ENCODE data around the gene CDSN.
"Not testable (repeated sequence)": the region's sequence is repeated elsewhere in the genome, so short reads cannot be mapped to it uniquely, and the experiment has no call there.

The CDSN gene

DNA sequence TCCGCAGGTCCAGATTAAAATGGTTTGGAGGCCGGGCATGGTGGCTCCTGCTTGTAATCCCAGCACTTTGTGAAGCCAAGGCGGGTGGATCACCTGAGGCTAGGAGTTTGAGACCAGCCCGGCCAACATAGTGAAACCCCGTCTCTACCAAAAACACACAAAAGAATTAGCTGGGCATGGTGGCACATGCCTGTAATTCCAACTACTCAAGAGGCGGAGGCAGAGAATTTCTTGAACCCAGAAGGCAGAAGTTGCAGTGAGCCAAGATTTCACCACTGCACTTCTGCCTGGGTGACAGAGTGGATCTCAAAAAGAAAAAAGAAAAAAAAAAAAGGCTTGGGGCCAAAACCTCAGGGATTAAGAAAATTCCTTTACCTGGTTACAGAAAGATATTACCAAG is 38.4 kb downstream of the CDSN start:
- no peak for DNase-seq

DNA sequence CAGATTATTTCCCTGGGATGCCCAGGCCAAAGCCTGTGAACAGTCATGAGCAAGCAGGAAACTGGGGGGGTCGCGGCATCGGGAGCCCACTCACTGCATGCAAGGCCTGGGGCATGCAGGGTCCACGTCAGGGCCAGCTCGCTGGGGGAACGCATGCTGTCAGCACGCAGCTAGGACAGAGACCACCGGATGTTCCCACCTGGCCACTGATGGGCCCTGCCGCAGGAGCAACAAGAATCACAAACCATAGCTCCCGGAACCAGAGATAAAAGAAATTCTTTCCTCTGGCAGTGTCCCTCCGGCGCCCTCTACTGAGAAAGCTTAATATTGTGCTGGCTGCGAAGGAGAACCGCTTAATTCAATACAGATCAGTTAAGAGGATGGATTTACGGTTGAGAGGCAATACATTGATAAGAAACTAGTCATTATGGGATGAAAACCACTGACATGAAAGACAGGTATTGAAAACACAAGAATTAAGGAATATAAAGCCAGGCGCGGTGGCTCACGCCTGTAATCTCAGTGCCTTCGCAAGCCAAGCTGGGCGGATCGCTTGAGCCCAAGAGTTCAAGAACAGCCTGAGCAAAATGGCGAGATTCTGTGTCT is 40.5 kb downstream of the CDSN start:
- peak; percentile 59 for DNase-seq

DNA sequence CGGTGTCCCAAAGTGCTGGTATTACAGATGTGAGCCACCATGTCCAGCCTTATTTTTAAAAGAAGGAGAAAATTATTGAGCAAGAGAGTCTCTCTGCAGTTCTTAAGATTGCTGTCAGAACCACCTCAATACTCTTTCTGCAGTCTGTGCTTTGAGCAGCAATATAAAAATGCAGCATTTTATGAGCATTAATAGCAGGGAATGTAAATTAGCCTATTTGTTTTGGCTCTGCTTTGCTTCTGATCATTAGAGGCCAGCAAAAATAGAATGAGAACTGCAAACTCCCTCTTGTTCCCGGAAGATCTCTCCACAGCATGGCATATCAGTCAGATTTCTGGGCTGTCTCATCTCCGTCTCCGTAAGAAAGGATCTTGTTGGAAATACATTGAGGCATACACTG is 43.6 kb downstream of the CDSN start:
- DNase-seq = no peak

DNA sequence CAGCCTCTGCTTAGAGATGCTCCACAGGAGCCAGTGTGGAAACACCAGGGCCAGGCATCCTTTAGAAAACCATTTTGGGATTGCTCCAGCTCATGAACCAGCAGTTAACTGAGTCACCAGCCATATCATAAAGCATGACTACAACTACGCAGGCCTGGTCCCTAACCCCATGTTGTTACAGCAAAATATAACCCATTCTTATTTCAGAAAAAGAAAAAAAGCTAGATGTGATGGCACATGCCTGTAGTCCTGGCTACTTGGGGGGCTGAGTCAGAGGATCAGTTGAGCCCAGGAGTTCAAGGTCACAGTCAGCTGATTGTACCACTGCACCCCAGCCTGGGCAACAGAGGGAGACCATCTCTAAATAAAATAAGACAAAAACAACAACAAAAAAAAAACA is 44.7 kb downstream of the CDSN start:
- no peak for DNase-seq

DNA sequence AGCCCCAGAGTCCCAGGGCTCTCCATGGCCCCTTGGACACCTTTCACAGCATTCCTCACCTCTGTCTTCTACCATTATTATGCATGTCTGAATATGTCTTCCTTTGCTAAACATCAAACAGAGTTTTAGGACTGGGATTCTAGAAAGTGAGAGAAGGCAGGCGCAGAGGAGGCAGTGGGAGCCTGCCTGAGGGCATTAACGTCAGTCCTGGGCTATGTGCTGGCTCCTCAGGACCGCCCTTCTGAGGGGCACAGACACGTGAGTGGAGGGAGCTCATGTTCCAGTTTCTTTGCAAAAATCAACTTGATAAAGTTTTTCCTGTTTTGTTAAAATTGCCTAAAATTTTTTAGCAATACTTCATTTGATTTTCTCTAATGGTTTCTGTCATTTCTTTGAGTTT is 45.8 kb downstream of the CDSN start:
- no peak for DNase-seq

DNA sequence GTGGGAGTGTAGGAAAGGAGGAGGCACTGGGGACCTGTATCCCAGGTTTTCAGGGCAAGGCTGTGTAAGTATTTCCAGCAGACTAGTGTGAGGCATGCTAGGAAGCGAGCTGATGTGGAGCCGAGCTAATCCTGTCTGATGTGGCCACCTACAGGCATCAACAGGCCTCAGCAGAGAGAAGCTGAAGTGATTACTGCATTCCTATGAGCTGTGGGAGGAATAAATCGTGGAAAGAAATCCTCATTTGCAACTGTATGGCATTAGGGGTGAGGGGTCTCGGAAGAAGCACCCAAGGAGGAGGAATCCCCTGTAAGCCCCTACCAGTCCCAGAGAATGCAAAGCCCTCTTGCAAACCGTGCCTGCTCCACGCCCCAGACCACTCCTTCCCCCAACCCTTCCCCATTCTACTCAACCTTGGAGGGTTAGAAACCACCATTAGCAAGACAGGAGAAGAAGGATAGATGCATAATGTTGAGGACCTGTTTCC is 49.5 kb downstream of the CDSN start:
- no peak for DNase-seq

DNA sequence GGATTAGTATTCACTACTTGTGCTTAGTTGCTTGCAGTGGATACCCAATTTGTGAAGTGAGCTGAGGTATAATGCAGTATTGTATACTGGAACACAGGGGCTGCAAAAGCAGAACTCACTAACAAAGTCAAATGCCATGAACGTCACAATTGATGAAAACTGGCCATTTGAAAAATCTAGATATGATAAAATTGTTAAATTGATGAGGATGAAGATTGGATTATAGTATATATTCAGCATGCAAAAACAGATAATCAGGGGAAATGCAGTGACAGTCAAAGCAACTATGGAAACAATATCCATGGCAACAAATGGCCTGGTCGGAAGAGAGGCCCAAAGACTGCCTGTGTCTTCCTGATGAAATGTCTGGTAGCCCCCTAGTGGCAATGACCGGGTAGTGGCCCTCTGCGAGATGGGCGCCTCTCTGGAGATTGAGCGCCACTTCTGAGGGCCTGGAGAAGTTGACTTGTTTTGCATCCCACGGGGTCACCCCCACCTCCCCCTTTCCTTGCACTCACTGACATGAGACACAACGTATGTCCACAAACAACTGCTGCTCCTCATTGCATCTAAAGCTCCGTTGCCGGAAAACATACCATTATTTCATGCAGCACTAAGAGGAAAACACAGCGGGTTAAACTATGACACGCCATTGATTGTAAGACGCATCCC is 51.4 kb downstream of the CDSN start:
- DNase-seq = peak; percentile 57

DNA sequence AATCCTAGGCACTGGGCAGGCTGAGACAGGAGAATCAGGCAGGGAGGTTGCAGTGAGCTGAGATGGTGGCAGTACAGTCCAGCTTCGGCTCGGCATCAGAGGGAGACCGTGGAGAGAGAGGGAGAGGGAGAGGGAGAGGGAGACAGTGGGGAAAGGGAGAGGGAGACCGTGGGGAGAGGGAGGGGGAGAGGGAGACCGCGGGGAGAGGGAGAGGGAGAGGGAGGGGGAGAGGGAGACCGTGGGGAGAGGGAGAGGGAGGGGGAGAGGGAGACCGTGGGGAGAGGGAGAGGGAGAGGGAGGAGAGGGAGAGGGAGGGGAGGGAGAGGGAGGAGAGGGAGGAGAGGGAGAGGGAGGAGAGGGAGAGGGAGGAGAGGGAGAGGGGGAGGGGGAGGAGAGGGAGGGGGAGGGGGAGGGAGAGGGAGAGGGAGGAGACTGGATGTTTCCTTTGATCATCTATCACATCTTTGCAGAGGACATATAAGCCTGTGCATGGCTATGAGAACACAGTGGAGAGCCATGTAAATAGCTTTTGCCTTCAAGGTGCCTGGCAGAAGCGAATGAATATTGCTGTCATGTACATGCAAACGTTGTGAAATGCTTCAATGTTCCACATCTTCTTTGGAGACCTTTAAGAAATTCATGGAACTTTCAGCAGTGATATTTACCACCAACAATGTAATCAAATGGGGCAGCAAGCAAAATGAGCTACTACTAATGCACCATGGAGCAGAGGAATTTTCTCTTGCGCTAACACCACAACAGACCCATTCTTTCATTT is 52.2 kb downstream of the CDSN start:
- not testable (repeated sequence) for DNase-seq

DNA sequence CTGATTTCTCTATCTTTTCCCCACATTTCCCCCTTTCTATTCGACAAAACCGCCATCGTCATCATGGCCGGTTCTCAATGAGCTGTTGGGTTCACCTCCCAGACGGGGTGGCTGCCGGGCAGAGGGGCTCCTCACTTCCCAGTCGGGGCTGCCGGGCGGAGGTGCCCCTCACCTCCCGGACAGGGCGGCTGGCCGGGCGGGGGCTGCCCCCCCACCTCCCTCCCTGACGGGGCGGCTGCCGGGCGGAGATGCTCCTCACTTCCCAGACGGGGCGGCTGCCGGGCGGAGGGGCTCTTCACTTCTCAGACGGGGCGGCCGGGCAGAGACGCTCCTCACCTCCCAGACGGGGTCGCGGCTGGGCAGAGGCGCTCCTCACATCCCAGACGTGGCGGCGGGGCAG is 53.2 kb downstream of the CDSN start:
- not testable (repeated sequence) for DNase-seq

DNA sequence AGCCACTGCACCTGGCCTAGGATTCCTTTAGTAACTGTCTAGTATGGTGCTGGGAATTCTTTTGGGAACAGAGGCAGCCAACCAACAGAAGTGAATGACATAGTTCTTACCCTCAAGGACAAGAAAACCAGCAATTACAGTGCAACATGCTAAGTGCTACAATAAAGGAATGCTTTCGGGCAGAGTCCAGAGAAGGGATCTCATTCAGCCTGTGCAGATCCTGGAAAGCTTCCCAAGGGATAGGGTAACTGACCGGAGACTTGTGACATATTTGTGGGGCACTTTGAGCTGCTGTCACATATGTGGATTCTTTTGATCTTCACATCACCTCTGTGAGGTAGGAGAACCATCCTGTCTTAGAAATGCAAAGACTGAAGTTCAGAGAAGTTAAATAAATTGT is 54.7 kb downstream of the CDSN start:
- no peak for DNase-seq

All from stimulated activated CD4-positive, alpha-beta T cell treated with anti-CD3 and anti-CD28 coated beads, Interleukin-12 subunit alpha, Interleukin-12 subunit beta, amount 100 ng/mL, for 4 hours (primary cell).